Keratinocyte (primary cell): Measurements from ENCODE around the gene TRIM63. TPM values are rescaled to one million over a fixed set of nuclear protein-coding genes. Genes with fewer than 3 reads are reported as not detected.

Source experiments
- DNase-seq: peaks from one replicate; pipeline ENCODE4 v3.0.0-alpha.2; 2011; ENCODE audit warnings: low read depth, missing footprints, low spot score
- FAIRE-seq: peaks from 2 replicates; lab custom pipeline; 2011; peaks lifted over from hg19 to GRCh38; lab: Jason Lieb, UNC
- H2AFZ ChIP-seq: 2 replicates; pipeline ENCODE4 v1.6.0; 2012; ENCODE audit warnings: low read length, control low read depth, inconsistent platforms; ENCODE audit not compliant: control insufficient read depth
- H3K27ac ChIP-seq: 2 replicates; pipeline ENCODE4 v1.5.1; 2011; ENCODE audit warnings: low read length; ENCODE audit not compliant: control insufficient read depth, insufficient read depth
- H3K27me3 ChIP-seq: 3 replicates; pipeline ENCODE4 v1.6.0; 2011; ENCODE audit warnings: low read length; ENCODE audit not compliant: control insufficient read depth, insufficient read depth; ENCODE audit errors: extremely low read depth
- H3K36me3 ChIP-seq, 2 experiments: 2 replicates in 1 of 2; 3 replicates in 1 of 2; pipeline ENCODE4 v1.5.1; 2011; ENCODE audit warnings: low read length in 2 of 2, mild to moderate bottlenecking in 1 of 2; ENCODE audit not compliant: control insufficient read depth in 2 of 2, insufficient read depth in 2 of 2; ENCODE audit errors: extremely low read depth in 1 of 2
- H3K4me1 ChIP-seq: 3 replicates; pipeline ENCODE4 v1.5.1; 2011; ENCODE audit warnings: low read length; ENCODE audit not compliant: control insufficient read depth, insufficient read depth; ENCODE audit errors: extremely low read depth
- H3K4me2 ChIP-seq: 3 replicates; pipeline ENCODE4 v1.6.0; 2011; ENCODE audit warnings: low read depth, low read length; ENCODE audit not compliant: control insufficient read depth, insufficient read depth; ENCODE audit errors: extremely low read depth
- H3K4me3 ChIP-seq, 3 experiments: fragments of 200-600 bp in 1 of 3; sonication (generic) in 1 of 3; 2 replicates in 2 of 3; 3 replicates in 1 of 3; pipeline ENCODE4 v1.5.1; 2011 to 2016; ENCODE audit warnings: low read length in 3 of 3, mild to moderate bottlenecking in 3 of 3, control low read depth in 2 of 3, inconsistent platforms in 1 of 3, low read depth in 1 of 3, mixed read lengths in 1 of 3, mixed run types in 1 of 3, moderate library complexity in 1 of 3; ENCODE audit not compliant: control insufficient read depth in 2 of 3, insufficient read depth in 2 of 3; ENCODE audit errors: extremely low read depth in 1 of 3
- H3K79me2 ChIP-seq: 2 replicates; pipeline ENCODE4 v1.6.0; 2012; ENCODE audit warnings: low read length; ENCODE audit not compliant: control insufficient read depth, insufficient read depth
- H3K9ac ChIP-seq: 3 replicates; pipeline ENCODE4 v1.6.0; 2011; ENCODE audit warnings: low read length; ENCODE audit not compliant: control insufficient read depth, insufficient read depth; ENCODE audit errors: extremely low read depth
- H3K9me1 ChIP-seq: 3 replicates; pipeline ENCODE4 v1.6.0; 2011; ENCODE audit warnings: low read length; ENCODE audit not compliant: control insufficient read depth, insufficient read depth; ENCODE audit errors: extremely low read depth
- H3K9me3 ChIP-seq: 2 replicates; pipeline ENCODE4 v1.5.1; 2012; ENCODE audit warnings: low read depth, low read length; ENCODE audit not compliant: control insufficient read depth
- H4K20me1 ChIP-seq: 3 replicates; pipeline ENCODE4 v1.6.0; 2011; ENCODE audit warnings: low read length; ENCODE audit not compliant: control insufficient read depth, insufficient read depth; ENCODE audit errors: extremely low read depth
- EZH2 ChIP-seq: IDR thresholded peaks from one replicate; pipeline ENCODE4 v1.6.1; 2012; ENCODE audit warnings: inconsistent platforms, mild to moderate bottlenecking, low read length, moderate library complexity
- dilution Hi-C: fragments of 300-500 bp; cut with MboI; formaldehyde crosslinking; loops from one replicate; pipeline ENCODE4 v1.7.0; 2020; ENCODE audit warnings: low sequenced_read_pairs; ENCODE audit not compliant: extremely low pct_ligation_motif_present
- polyA plus RNA-seq, 5 experiments: library from polyadenylated mRNA; depleted of rRNA in 3 of 5; stranded (reverse) in 3 of 5; stranded (forward) in 1 of 5; unstranded in 1 of 5; fragments of >200 nt; gene quantifications; 1 replicate in 1 of 5; 2 replicates in 3 of 5; 3 replicates in 1 of 5; pipeline versions ENCODE4 v1.2.1 to v1.2.3, GENCODE V29; 2011 to 2012; ENCODE audit warnings: missing spikeins in 2 of 5, low read depth in 1 of 5, low replicate concordance in 1 of 5
- TF ChIP-seq, protein P1 (sequence below), 3 experiments: IDR thresholded peaks in 1 of 3; conservative IDR thresholded peaks in 1 of 3; optimal IDR thresholded peaks in 1 of 3; 2 replicates in 2 of 3; 3 replicates in 1 of 3; pipeline versions ENCODE3 to v1.5.1; 2011; ENCODE audit warnings: low read length in 3 of 3, mild to moderate bottlenecking in 3 of 3, moderate library complexity in 2 of 3, control low read depth in 1 of 3, inconsistent platforms in 1 of 3; ENCODE audit not compliant: insufficient read depth in 2 of 3; ENCODE audit errors: extremely low read depth in 1 of 3

The TRIM63 gene
- polyA plus RNA-seq, 1 donor (not counting 4 experiments of a cell fraction or from before 2014, with no cell fraction given): not detected

DNA sequence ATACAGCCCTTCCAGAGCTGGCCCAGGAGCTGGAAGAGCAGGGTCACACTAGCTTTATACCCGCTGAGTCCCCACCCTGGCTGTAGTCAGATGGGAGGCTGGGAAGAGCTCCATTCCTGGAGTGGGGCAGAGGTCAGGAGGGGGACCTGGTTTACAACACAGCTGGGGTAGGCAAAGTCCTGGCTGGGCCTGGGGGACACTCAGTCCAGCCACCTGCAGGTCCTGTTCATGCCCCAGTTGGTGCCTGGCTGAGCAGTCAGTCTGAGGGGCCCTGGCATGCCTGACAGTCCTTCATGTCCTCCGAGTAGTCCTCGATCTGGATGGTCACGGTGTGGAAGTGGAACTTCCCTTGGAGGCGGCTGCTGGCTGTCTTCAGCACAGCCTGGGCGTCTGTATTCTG, 28.5 kb downstream of the TRIM63 start:
- DNase-seq (no peak), FAIRE-seq (no peak)
- Histone ChIP-seq H2AFZ (no peak overlapping the region), H3K27me3 (peaks cover 17% of the 10 kb centered on the region), H3K9me3 (no peaks in the 10 kb centered on the region), H3K4me3 (no peak overlapping the region), H3K9ac (no peak overlapping the region), H3K36me3 (no peaks in the 10 kb centered on the region), H3K4me1 (peaks cover 10% of the 10 kb centered on the region), H3K79me2 (no peaks in the 10 kb centered on the region), H4K20me1 (no peaks in the 10 kb centered on the region), H3K4me2 (no peak overlapping the region), H3K9me1 (no peaks in the 10 kb centered on the region), H3K27ac (no peak overlapping the region)
- dilution Hi-C loops: no loop called here
- TF ChIP-seq, protein P1, sequence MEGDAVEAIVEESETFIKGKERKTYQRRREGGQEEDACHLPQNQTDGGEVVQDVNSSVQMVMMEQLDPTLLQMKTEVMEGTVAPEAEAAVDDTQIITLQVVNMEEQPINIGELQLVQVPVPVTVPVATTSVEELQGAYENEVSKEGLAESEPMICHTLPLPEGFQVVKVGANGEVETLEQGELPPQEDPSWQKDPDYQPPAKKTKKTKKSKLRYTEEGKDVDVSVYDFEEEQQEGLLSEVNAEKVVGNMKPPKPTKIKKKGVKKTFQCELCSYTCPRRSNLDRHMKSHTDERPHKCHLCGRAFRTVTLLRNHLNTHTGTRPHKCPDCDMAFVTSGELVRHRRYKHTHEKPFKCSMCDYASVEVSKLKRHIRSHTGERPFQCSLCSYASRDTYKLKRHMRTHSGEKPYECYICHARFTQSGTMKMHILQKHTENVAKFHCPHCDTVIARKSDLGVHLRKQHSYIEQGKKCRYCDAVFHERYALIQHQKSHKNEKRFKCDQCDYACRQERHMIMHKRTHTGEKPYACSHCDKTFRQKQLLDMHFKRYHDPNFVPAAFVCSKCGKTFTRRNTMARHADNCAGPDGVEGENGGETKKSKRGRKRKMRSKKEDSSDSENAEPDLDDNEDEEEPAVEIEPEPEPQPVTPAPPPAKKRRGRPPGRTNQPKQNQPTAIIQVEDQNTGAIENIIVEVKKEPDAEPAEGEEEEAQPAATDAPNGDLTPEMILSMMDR (optimal IDR thresholded peaks at IDR 0.05 in 1 of 3, IDR thresholded peaks at IDR 0.05 in 1 of 3, conservative IDR thresholded peaks at IDR 0.05 in 1 of 3; ENCODE audit: extremely low read depth in 1 of 3, insufficient read depth in 2 of 3, low read length in 3 of 3): no peak

DNA sequence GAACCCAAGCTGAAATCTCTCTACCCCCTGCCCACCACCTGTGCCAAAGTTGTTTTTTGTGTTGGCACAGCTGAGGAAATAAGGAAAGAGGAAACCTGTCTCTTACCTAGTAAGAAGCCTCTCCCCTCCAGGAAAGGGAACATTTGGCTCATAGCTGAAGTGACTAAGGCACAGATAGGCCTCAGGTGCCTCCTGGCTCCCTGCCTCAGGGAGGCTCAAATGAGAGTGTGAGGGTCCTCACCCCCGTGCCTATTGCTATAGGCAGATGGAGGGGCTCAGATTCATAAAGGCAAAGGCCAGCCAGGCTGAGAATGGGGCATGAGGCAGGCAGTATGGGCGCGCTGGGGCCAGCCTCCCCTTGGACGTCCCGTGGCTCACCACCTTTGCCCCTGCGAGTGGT, 29.0 kb downstream of the TRIM63 start:
- H3K79me2 ChIP-seq: no peaks in the 10 kb centered on the region
- H3K9me3 ChIP-seq: no peaks in the 10 kb centered on the region
- H3K36me3 ChIP-seq: no peaks in the 10 kb centered on the region
- no peak overlapping the region for H3K9ac ChIP-seq
- peaks cover 14% of the 10 kb centered on the region for H3K27me3 ChIP-seq
- TF ChIP-seq, protein P1 (optimal IDR thresholded peaks at IDR 0.05 in 1 of 3, IDR thresholded peaks at IDR 0.05 in 1 of 3, conservative IDR thresholded peaks at IDR 0.05 in 1 of 3; ENCODE audit: extremely low read depth in 1 of 3, insufficient read depth in 2 of 3, low read length in 3 of 3): no peak
- no peak for TF ChIP-seq EZH2
- H3K9me1 ChIP-seq: no peaks in the 10 kb centered on the region
- no peak overlapping the region for H3K4me3 ChIP-seq
- no peak overlapping the region for H2AFZ ChIP-seq
- H3K4me2 ChIP-seq: no peak overlapping the region
- dilution Hi-C loops: no loop called here
- H3K27ac ChIP-seq: no peak overlapping the region
- H3K4me1 ChIP-seq: peaks cover 10% of the 10 kb centered on the region
- FAIRE-seq: no peak
- DNase-seq: no peak
- H4K20me1 ChIP-seq: no peaks in the 10 kb centered on the region
